ENCODE measurements around the gene EPHB1.

EPHB1 gene

GRCh38 chr3:135301670-135302069 is 506.6 kb downstream of the EPHB1 start:
- DNase-seq: no peak

- DNase-seq: no peak
Measured at GRCh38 chr3:135304378-135304777, 509.3 kb downstream of the EPHB1 start.
